GM19328 (cell line): Measurements from ENCODE around the gene ZNF205.
"Not testable (repeated sequence)": the region's sequence is repeated elsewhere in the genome, so short reads cannot be mapped to it uniquely, and the experiment has no call there.

ENCODE experiments used
- ATAC-seq: cut with Tn5 transposase; IDR thresholded peaks from one replicate; pipeline ENCODE4 v1.9.1; 2021; ENCODE audit warnings: mild to moderate bottlenecking, moderate library complexity; ENCODE audit not compliant: unreplicated experiment

The ZNF205 gene

DNA sequence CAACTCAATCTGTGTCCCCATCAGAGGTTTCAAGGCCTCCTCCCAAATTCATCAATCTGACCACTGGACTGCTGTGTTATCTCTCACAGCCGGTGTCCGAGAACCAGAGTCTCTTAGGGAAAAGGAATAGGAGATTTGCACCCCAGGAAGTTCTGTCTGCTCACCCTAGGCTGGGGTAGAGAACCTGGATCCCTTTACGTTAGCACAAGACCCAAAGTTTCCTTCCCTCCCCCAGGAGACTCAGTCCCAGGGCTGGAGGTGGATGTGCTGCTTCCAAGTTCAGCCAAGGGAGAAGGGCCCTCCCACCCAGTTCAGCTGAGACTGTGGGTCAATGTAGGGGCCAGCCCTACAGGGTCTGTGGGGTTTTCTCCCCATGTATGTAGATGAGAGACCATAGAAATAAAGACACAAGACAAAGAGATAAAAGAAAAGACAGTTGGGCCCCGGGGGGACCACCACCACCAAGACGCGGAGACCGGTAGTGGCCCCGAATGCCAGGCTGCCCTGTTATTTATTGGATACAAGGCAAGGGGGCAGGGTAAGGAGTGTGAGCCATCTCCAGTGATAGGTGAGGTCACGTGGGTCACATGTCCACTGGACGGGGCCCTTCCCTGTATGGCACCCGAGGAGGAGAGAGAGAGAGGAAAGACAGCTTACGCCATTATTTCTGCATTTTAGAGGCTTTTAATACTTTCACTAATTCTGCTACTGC is 52.9 kb downstream of the ZNF205 start:
- ATAC-seq, result no peak

DNA sequence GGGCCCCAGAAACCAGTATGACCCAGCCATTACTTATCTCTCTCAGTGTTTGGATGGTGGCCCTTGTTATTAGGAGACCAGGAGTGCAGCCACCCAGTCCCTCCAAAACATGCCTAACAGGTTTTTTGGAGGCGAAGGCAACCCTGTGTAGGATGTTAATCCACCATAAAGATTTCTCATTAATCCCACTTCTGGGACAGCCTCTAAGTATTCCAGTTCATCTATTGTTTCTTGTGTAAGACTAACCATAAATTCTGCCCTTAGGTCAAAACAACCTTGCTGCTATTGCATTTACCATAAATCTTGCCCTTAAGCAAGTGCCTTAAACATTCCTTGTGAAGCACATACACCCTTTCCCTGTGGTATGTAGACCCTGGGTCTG is 54.1 kb downstream of the ZNF205 start:
- no peak for ATAC-seq

DNA sequence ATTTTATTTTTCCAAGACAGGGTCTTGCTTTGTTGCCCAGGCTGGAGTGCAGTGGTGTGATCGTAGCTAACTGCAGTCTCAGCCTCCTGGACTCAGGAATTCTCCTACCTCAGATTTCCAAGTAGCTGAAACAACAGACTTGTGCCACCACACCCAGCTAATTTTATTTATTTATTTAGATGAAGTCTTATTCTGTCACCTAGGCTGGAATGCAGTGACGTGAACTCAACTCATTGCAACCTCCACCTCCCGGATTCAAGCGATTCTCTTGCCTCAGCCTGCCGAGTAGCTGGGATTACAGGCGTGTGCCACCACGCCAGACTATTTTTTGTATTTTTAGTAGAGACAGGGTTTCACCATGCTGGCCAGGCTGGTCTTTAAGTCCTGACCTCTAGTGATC is 56.3 kb downstream of the ZNF205 start:
- ATAC-seq, result not testable (repeated sequence)
